WERI-Rb-1 (cell line): ENCODE results near the gene MGAT5.

Experiments used
- DNase-seq: peaks from one replicate; pipeline ENCODE4 v3.0.0-alpha.2; 2020
- H3K27ac ChIP-seq: fragments of 250-450 bp; sonication (Bioruptor Pico); 2 replicates; pipeline ENCODE4 v1.5.1; 2020; ENCODE audit warnings: mild to moderate bottlenecking, moderate library complexity
- H3K27me3 ChIP-seq: fragments of 250-450 bp; sonication (Bioruptor Pico); 2 replicates; pipeline ENCODE4 v1.5.1; 2021; ENCODE audit warnings: mild to moderate bottlenecking, low read depth, moderate library complexity; ENCODE audit not compliant: insufficient read depth, severe bottlenecking
- H3K36me3 ChIP-seq: fragments of 250-450 bp; sonication (Bioruptor Pico); 2 replicates; pipeline ENCODE4 v1.5.1; 2020; ENCODE audit warnings: mild to moderate bottlenecking, moderate library complexity
- H3K4me3 ChIP-seq: 2 replicates; pipeline ENCODE4 v1.5.1; 2011; ENCODE audit warnings: low read depth, mild to moderate bottlenecking, control low read depth, low read length
- H3K9me3 ChIP-seq: fragments of 250-450 bp; sonication (Bioruptor Pico); 2 replicates; pipeline ENCODE4 v1.5.1; 2021; ENCODE audit warnings: mild to moderate bottlenecking, moderate library complexity; ENCODE audit not compliant: severe bottlenecking
- CTCF ChIP-seq: IDR thresholded peaks from 2 replicates; pipeline ENCODE4 v1.5.1; 2011; ENCODE audit warnings: low read depth, mild to moderate bottlenecking, control low read depth, inconsistent platforms, low read length

The MGAT5 gene

GRCh38 chr2:134249755-134250154, 4.1 kb upstream of the MGAT5 start:
- DNase-seq = no peak
- Histone ChIP-seq H3K9me3 (no peaks in the 10 kb centered on the region), H3K36me3 (peaks cover 23% of the 10 kb centered on the region), H3K4me3 (no peak overlapping the region), H3K27ac (no peak overlapping the region), H3K27me3 (no peaks in the 10 kb centered on the region)
- TF ChIP-seq CTCF = no peak

DNA sequence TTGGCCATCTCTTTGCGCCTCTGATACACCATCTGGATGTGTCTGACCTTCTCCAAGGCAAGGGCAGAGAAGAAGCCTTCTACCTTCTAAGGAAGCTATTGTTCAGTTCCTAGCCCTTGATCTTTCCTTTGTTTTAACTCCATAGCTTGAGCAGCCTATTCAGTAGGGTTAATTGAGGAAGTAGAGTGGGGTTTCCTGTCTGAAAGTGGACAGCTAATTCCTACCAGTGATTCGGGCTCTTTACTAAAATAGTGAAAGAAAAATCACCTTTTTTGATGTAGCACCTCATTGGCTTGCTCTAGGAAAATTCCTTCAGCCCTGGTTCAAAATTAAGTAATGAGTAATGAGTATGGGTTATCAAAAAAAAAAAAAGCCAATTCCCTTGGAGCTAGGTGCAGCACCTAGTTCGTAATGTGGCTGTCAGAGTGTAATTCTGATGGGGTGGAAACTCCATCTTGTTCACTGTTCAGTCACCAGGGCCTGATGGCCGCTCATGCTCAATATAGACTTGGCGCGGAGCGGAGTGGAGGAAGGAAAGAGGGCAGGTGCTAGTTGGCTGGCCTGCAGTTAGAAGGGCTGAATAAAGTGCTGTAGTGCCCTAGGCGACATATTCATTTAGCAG, 2.9 kb upstream of the MGAT5 start:
- no peak for DNase-seq
- Histone ChIP-seq H3K27ac (no peak overlapping the region), H3K9me3 (no peaks in the 10 kb centered on the region), H3K36me3 (peaks cover 23% of the 10 kb centered on the region), H3K27me3 (no peaks in the 10 kb centered on the region), H3K4me3 (no peak overlapping the region)
- no peak for TF ChIP-seq CTCF

- H3K27me3 ChIP-seq = no peaks in the 10 kb centered on the region
- DNase-seq = no peak
- no peak overlapping the region for H3K27ac ChIP-seq
- peaks cover 30% of the 10 kb centered on the region for H3K36me3 ChIP-seq
- H3K9me3 ChIP-seq = no peaks in the 10 kb centered on the region
- no peak for TF ChIP-seq CTCF
- H3K4me3 ChIP-seq = no peak overlapping the region
Measured at GRCh38 chr2:134252092-134252750, 1.7 kb upstream of the MGAT5 start.

DNA sequence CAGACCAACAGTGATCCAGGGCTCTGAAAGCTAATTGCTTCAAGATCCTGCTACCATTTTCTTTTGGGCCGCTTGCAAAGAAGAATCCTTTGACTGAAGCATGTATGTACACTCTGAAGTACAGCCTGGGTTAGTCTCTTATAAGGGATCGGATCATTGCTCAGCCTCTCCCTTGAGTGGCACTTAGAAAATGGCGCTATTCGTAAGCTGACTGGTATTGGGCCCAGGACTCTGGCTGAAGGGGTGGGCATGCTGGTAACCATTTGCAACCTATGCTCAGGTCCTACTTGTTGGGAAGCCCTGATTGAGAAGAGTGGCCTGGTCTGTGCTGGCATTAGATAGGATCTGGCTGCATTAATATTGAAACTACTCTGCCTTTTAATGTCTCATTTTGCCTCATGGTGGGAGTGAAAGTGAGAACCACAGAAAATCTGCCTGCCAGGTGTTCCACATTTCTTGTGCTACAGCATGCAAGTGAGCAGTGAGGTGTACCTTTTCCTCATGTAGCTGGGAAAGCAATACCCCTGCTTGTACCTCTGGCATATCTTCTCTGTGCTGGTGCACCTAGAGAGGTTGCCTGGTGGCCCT, 661 bp upstream of the MGAT5 start:
- TF ChIP-seq CTCF = no peak
- Histone ChIP-seq H3K9me3 (no peaks in the 10 kb centered on the region), H3K4me3 (no peak overlapping the region), H3K27ac (no peak overlapping the region), H3K27me3 (no peaks in the 10 kb centered on the region), H3K36me3 (peaks cover 34% of the 10 kb centered on the region)
- no peak for DNase-seq

GRCh38 chr2:134254824-134255223, 952 bp downstream of the MGAT5 start:
- H3K27ac ChIP-seq = no peak overlapping the region
- no peak for TF ChIP-seq CTCF
- peaks cover 34% of the 10 kb centered on the region for H3K36me3 ChIP-seq
- no peaks in the 10 kb centered on the region for H3K9me3 ChIP-seq
- no peak overlapping the region for H3K4me3 ChIP-seq
- H3K27me3 ChIP-seq = no peaks in the 10 kb centered on the region
- DNase-seq = no peak
